Measurements from ENCODE around the gene NT5C3B.

GRCh38 chr17:41779954-41780353 lies 56.1 kb downstream of the NT5C3B start:
- TF ChIP-seq CTCF (IDR thresholded peaks at IDR 0.05; ENCODE audit: low read length) (no peak), EZH2 (IDR thresholded peaks at IDR 0.05; ENCODE audit: borderline replicate concordance, low read length) (no peak)

All from OCI-LY1 (cell line).